ENCODE results near the gene CDH22. TPM values are rescaled to one million over a fixed set of nuclear protein-coding genes. Genes with fewer than 3 reads are reported as not detected.

Gene CDH22
- total RNA-seq, 3 donors from 2014 or later, result 0.13 to 0.32 (median 0.19) TPM

- intact Hi-C loops (cut with DNase I, micrococcal nuclease), result no loop called here
- no peaks in the 10 kb centered on the region for H3K9me3 ChIP-seq
- ATAC-seq, result no peak
- no peak overlapping the region for H3K4me3 ChIP-seq
- no peaks in the 10 kb centered on the region for H3K4me1 ChIP-seq (ENCODE audit: low read depth)
- no peaks in the 10 kb centered on the region for H3K36me3 ChIP-seq (ENCODE audit: low read depth)
- DNase-seq, result no peak
- TF ChIP-seq CTCF (IDR thresholded peaks at IDR 0.05), result no peak
Observed at GRCh38 chr20:46279103-46279502, 29.2 kb downstream of the CDH22 start.

GRCh38 chr20:46277602-46278001, 30.7 kb downstream of the CDH22 start:
- H3K9me3 ChIP-seq, result no peaks in the 10 kb centered on the region
- no peak overlapping the region for H3K4me3 ChIP-seq
- DNase-seq (no peak), ATAC-seq (no peak)
- H3K4me1 ChIP-seq (ENCODE audit: low read depth), result no peaks in the 10 kb centered on the region
- no peak for TF ChIP-seq CTCF (IDR thresholded peaks at IDR 0.05)
- H3K36me3 ChIP-seq (ENCODE audit: low read depth), result no peaks in the 10 kb centered on the region
- intact Hi-C loops (cut with DNase I, micrococcal nuclease), result no loop called here

- TF ChIP-seq CTCF (IDR thresholded peaks at IDR 0.05), result no peak
- no peak for ATAC-seq
Observed at GRCh38 chr20:46276531-46276930, 31.8 kb downstream of the CDH22 start.

GRCh38 chr20:46275091-46275490, 33.2 kb downstream of the CDH22 start:
- intact Hi-C loops (cut with DNase I, micrococcal nuclease), result no loop called here
- Histone ChIP-seq H3K36me3 (ENCODE audit: low read depth) (no peaks in the 10 kb centered on the region), H3K4me3 (no peak overlapping the region), H3K9me3 (no peaks in the 10 kb centered on the region), H3K4me1 (ENCODE audit: low read depth) (no peaks in the 10 kb centered on the region)
- ATAC-seq, result no peak
- TF ChIP-seq CTCF (IDR thresholded peaks at IDR 0.05), result no peak
- DNase-seq, result no peak

More at GRCh38 chr20:46276531-46276930, 31.8 kb downstream of the CDH22 start:
- no peaks in the 10 kb centered on the region for H3K36me3 ChIP-seq (ENCODE audit: low read depth)
- H3K4me3 ChIP-seq, result no peak overlapping the region
- DNase-seq, result no peak
- H3K4me1 ChIP-seq (ENCODE audit: low read depth), result no peaks in the 10 kb centered on the region
- intact Hi-C loops (cut with DNase I, micrococcal nuclease), result no loop called here
- H3K9me3 ChIP-seq, result no peaks in the 10 kb centered on the region

- H3K9me3 ChIP-seq, result no peaks in the 10 kb centered on the region
- ATAC-seq, result no peak
- no peak overlapping the region for H3K4me3 ChIP-seq
- DNase-seq, result no peak
- H3K36me3 ChIP-seq (ENCODE audit: low read depth), result no peaks in the 10 kb centered on the region
- no peak for TF ChIP-seq CTCF (IDR thresholded peaks at IDR 0.05)
- intact Hi-C loops (cut with DNase I, micrococcal nuclease), result no loop called here
- H3K4me1 ChIP-seq (ENCODE audit: low read depth), result no peaks in the 10 kb centered on the region
Observed at GRCh38 chr20:46273717-46274116, 34.6 kb downstream of the CDH22 start.

- Histone ChIP-seq H3K4me3 (no peak overlapping the region), H3K36me3 (ENCODE audit: low read depth) (no peaks in the 10 kb centered on the region), H3K9me3 (no peaks in the 10 kb centered on the region), H3K4me1 (ENCODE audit: low read depth) (no peaks in the 10 kb centered on the region)
- no peak for TF ChIP-seq CTCF (IDR thresholded peaks at IDR 0.05)
- intact Hi-C loops (cut with DNase I, micrococcal nuclease), result no loop called here
- DNase-seq (no peak), ATAC-seq (no peak)
Observed at GRCh38 chr20:46272389-46273047, 35.8 kb downstream of the CDH22 start.

Data from mucosa of descending colon (tissue), 3 donors.